Neural cell (in vitro differentiated cells): ENCODE data around the gene CNTFR. TPM values are rescaled to one million over a fixed set of nuclear protein-coding genes. Genes with fewer than 3 reads are reported as not detected.

ENCODE experiments used
- H2AFZ ChIP-seq: fragments of 200-600, 300-800 bp; sonication (generic), shearing (Covaris generic); 2 replicates; pipeline ENCODE4 v1.6.0; 2014; ENCODE audit warnings: low read depth, mild to moderate bottlenecking, antibody characterized with exemption, low read length, moderate library complexity
- H3F3A ChIP-seq: fragments of 200-600 bp; shearing (Covaris generic); 2 replicates; pipeline ENCODE4 v1.6.1; 2016; ENCODE audit warnings: mild to moderate bottlenecking, moderate library complexity, mixed read lengths, antibody characterized with exemption, low read length; ENCODE audit not compliant: insufficient read depth, poor library complexity, severe bottlenecking
- H3K27ac ChIP-seq: fragments of 200-600, 300-800 bp; sonication (generic), shearing (Covaris generic); 2 replicates; pipeline ENCODE4 v1.5.1; 2014; ENCODE audit warnings: mild to moderate bottlenecking, low read length, moderate library complexity
- H3K27me3 ChIP-seq: fragments of 300-800, 200-600 bp; sonication (generic), shearing (Covaris generic); 2 replicates; pipeline ENCODE4 v1.6.0; 2014; ENCODE audit warnings: mild to moderate bottlenecking, low read depth, low read length, moderate library complexity; ENCODE audit not compliant: insufficient read depth
- H3K36me3 ChIP-seq: fragments of 300-800, 200-600 bp; sonication (generic), shearing (Covaris generic); 2 replicates; pipeline ENCODE4 v1.5.1; 2014; ENCODE audit warnings: mild to moderate bottlenecking, antibody characterized with exemption, low read length, moderate library complexity; ENCODE audit not compliant: insufficient read depth
- H3K4me2 ChIP-seq: fragments of 300-800, 200-600 bp; sonication (generic), shearing (Covaris generic); 2 replicates; pipeline ENCODE4 v1.6.0; 2014; ENCODE audit warnings: mild to moderate bottlenecking, low read length
- H3K4me3 ChIP-seq: fragments of 300-800, 200-600 bp; sonication (generic), shearing (Covaris generic); 2 replicates; pipeline ENCODE4 v1.5.1; 2014; ENCODE audit warnings: mild to moderate bottlenecking, low read length, moderate library complexity
- H3K79me2 ChIP-seq: fragments of 200-600 bp; shearing (Covaris generic); replicated peaks from 2 replicates; pipeline ENCODE4 v1.6.0; 2014; ENCODE audit warnings: mild to moderate bottlenecking, low read length, moderate library complexity; ENCODE audit not compliant: insufficient read depth
- H3K9ac ChIP-seq: fragments of 300-800, 200-600 bp; sonication (generic), shearing (Covaris generic); 2 replicates; pipeline ENCODE4 v1.6.1; 2016; ENCODE audit warnings: mild to moderate bottlenecking, low read length, mixed read lengths
- H3K9me2 ChIP-seq: fragments of 200-600 bp; shearing (Covaris generic); 2 replicates; pipeline ENCODE4 v1.6.1; 2016; ENCODE audit warnings: mild to moderate bottlenecking, low read length, mixed read lengths; ENCODE audit not compliant: insufficient read depth
- H3K9me3 ChIP-seq: fragments of 200-600, 300-800 bp; sonication (generic), shearing (Covaris generic); 2 replicates; pipeline ENCODE4 v1.6.1; 2016; ENCODE audit warnings: mild to moderate bottlenecking, mixed run types, low read length, moderate library complexity, mixed read lengths
- H4K20me1 ChIP-seq: fragments of 200-600 bp; shearing (Covaris generic); 2 replicates; pipeline ENCODE4 v1.6.1; 2016; ENCODE audit warnings: mild to moderate bottlenecking, mixed run types; ENCODE audit not compliant: insufficient read depth
- CTCF ChIP-seq: fragments of 450-650 bp; IDR thresholded peaks from 2 replicates; pipeline ENCODE4 v1.5.1; 2014; ENCODE audit warnings: antibody characterized with exemption, mild to moderate bottlenecking, moderate library complexity; ENCODE audit not compliant: poor library complexity, severe bottlenecking
- EP300 ChIP-seq: fragments of 450-650 bp; conservative IDR thresholded peaks from 2 replicates; pipeline ENCODE4 v1.6.1; 2014; ENCODE audit warnings: antibody characterized with exemption, mild to moderate bottlenecking, moderate library complexity; ENCODE audit not compliant: poor library complexity, severe bottlenecking
- EZH2 ChIP-seq: fragments of 200-600, 300-800 bp; shearing (Covaris generic), sonication (generic); IDR thresholded peaks from 2 replicates; pipeline ENCODE4 v1.6.1; 2014; ENCODE audit warnings: antibody characterized with exemption, low read length, borderline replicate concordance, mild to moderate bottlenecking; ENCODE audit not compliant: insufficient read depth, poor library complexity, severe bottlenecking
- MXI1 ChIP-seq: fragments of 450-650 bp; conservative IDR thresholded peaks from 2 replicates; pipeline ENCODE4 v1.6.1; 2014; ENCODE audit warnings: antibody characterized with exemption, mild to moderate bottlenecking; ENCODE audit not compliant: poor library complexity, severe bottlenecking
- POLR2AphosphoS5 ChIP-seq: IDR thresholded peaks from 2 replicates; pipeline ENCODE4 v1.6.1; 2012
- RAD21 ChIP-seq: fragments of 450-650 bp; conservative IDR thresholded peaks from 2 replicates; pipeline ENCODE4 v1.6.1; 2014; ENCODE audit warnings: antibody characterized with exemption, mild to moderate bottlenecking, moderate library complexity
- REST ChIP-seq: IDR thresholded peaks from 2 replicates; pipeline ENCODE4 v1.6.1; 2012; ENCODE audit warnings: borderline replicate concordance
- SMC3 ChIP-seq: fragments of 450-650 bp; conservative IDR thresholded peaks from 2 replicates; pipeline ENCODE4 v1.6.1; 2014; ENCODE audit warnings: antibody characterized with exemption, mild to moderate bottlenecking, moderate library complexity; ENCODE audit not compliant: poor library complexity
- TAF1 ChIP-seq: IDR thresholded peaks from 2 replicates; pipeline ENCODE4 v1.6.1; 2012; ENCODE audit warnings: low read depth
- polyA plus RNA-seq: library from polyadenylated mRNA; depleted of rRNA; stranded (reverse); fragments of >200 nt; gene quantifications from 2 replicates; pipeline ENCODE4 v1.2.3, GENCODE V29; 2014

The CNTFR gene
- polyA plus RNA-seq, 1 donor from 2014 or later, result 19.0 TPM

- Histone ChIP-seq H3K9ac (no peak overlapping the region), H3K9me3 (no peaks in the 10 kb centered on the region), H3K4me3 (peak overlapping the region; percentile 98), H3K4me2 (no peak overlapping the region), H3F3A (no peaks in the 10 kb centered on the region), H3K36me3 (no peaks in the 10 kb centered on the region), H3K79me2 (peaks cover 62% of the 10 kb centered on the region), H4K20me1 (peaks cover 5% of the 10 kb centered on the region), H3K9me2 (no peaks in the 10 kb centered on the region), H2AFZ (no peak overlapping the region), H3K27me3 (peaks cover 12% of the 10 kb centered on the region), H3K27ac (no peak overlapping the region)
- TF ChIP-seq EZH2, result no peak
- no peak for TF ChIP-seq POLR2AphosphoS5
Measured at GRCh38 chr9:34587271-34587670, 2.3 kb downstream of the CNTFR start.

GRCh38 chr9:34585946-34586669 is 3.4 kb downstream of the CNTFR start:
- Histone ChIP-seq H3K36me3 (no peaks in the 10 kb centered on the region), H2AFZ (no peak overlapping the region), H3K79me2 (peaks cover 71% of the 10 kb centered on the region), H3K9ac (no peak overlapping the region), H3K9me3 (no peaks in the 10 kb centered on the region), H3K9me2 (no peaks in the 10 kb centered on the region), H3F3A (no peaks in the 10 kb centered on the region), H3K4me3 (peak overlapping the region; percentile 98), H4K20me1 (peaks cover 5% of the 10 kb centered on the region), H3K4me2 (no peak overlapping the region), H3K27ac (no peak overlapping the region), H3K27me3 (peaks cover 2% of the 10 kb centered on the region)
- TF ChIP-seq MXI1, result no peak
- TF ChIP-seq SMC3, result no peak
- TF ChIP-seq RAD21, result no peak
- TF ChIP-seq EZH2, result no peak
- no peak for TF ChIP-seq EP300
- no peak for TF ChIP-seq TAF1
- no peak for TF ChIP-seq REST
- no peak for TF ChIP-seq POLR2AphosphoS5
- no peak for TF ChIP-seq CTCF
